A549 (cell line): ENCODE data around the gene IL23A. TPM values are rescaled to one million over a fixed set of nuclear protein-coding genes. Genes with fewer than 3 reads are reported as not detected.

Experiments
- ATAC-seq, 2 experiments: fragments of 200-7000 bp in 1 of 2; fragments of >200 bp in 1 of 2; cut with Nextera tagmentation in 1 of 2; cut with Tn5 transposase in 1 of 2; 3 replicates each; pipeline versions ENCODE4 v1.8.0 to v1.9.1; 2018 to 2020; ENCODE audit warnings: mild to moderate bottlenecking in 1 of 2, moderate library complexity in 1 of 2
- CTCF ChIA-PET: fragments of 300-600 bp; sonication (Branson Sonifier 250); formaldehyde crosslinking; extraction: SDS; loops from one replicate; lab custom pipeline; 2021; ENCODE audit warnings: antibody characterized with exemption, inconsistent platforms; lab: Yijun Ruan, JAX
- POLR2A ChIA-PET: fragments of 350-600 bp; formaldehyde crosslinking; extraction: SDS; loops from one replicate; lab custom pipeline; 2021; ENCODE audit warnings: antibody characterized with exemption, inconsistent platforms; lab: Yijun Ruan, JAX
- DNase-seq, 2 experiments: peaks; one replicate each; pipeline versions ENCODE4 v3.0.0 to v3.0.0-alpha.2; 2011 to 2016; ENCODE audit warnings: low read depth in 1 of 2, low spot score in 1 of 2
- FAIRE-seq: peaks from 2 replicates; lab custom pipeline; 2011; peaks lifted over from hg19 to GRCh38; lab: Jason Lieb, UNC
- H3K27ac ChIP-seq, 2 experiments: fragments of >200 bp; sonication (Bioruptor Twin); formaldehyde crosslinking; 3 replicates each; pipeline ENCODE4 v1.5.1; 2016 to 2017
- H3K4me1 ChIP-seq: fragments of >200 bp; sonication (Bioruptor Twin); formaldehyde crosslinking; 3 replicates; pipeline ENCODE4 v1.6.1; 2016
- H3K4me2 ChIP-seq: fragments of >200 bp; sonication (Bioruptor Twin); formaldehyde crosslinking; 3 replicates; pipeline ENCODE4 v1.6.1; 2016
- H3K4me3 ChIP-seq: fragments of >200 bp; sonication (Bioruptor Twin); formaldehyde crosslinking; 3 replicates; pipeline ENCODE4 v1.5.1; 2016
- H3K9me3 ChIP-seq: fragments of >200 bp; sonication (Bioruptor Twin); formaldehyde crosslinking; 3 replicates; pipeline ENCODE4 v1.6.1; 2016
- CBX2 ChIP-seq: fragments of 200-600 bp; sonication (generic); IDR thresholded peaks from 2 replicates; pipeline ENCODE4 v1.6.1; 2016; ENCODE audit warnings: low read depth, mild to moderate bottlenecking, borderline replicate concordance
- EHMT2 ChIP-seq: fragments of 200-600 bp; sonication (generic); IDR thresholded peaks from 2 replicates; pipeline ENCODE4 v1.6.1; 2016; ENCODE audit warnings: antibody characterized with exemption, low read depth, mild to moderate bottlenecking, moderate library complexity
- EP300 ChIP-seq, 2 experiments: fragments of >200 bp; sonication (Bioruptor Twin); formaldehyde crosslinking; IDR thresholded peaks; 2 replicates in 1 of 2; 3 replicates in 1 of 2; pipeline ENCODE4 v1.6.1; 2016 to 2017
- ESRRA ChIP-seq: fragments of 150-350 bp; IDR thresholded peaks from 2 replicates; pipeline ENCODE4 v1.6.1; 2014; ENCODE audit warnings: mild to moderate bottlenecking, low read length, borderline replicate concordance
- FOSL2 ChIP-seq, 2 experiments: fragments of 450-650 bp in 1 of 2; fragments of >200 bp in 1 of 2; sonication (Bioruptor Twin) in 1 of 2; formaldehyde crosslinking; IDR thresholded peaks; 2 replicates each; pipeline versions ENCODE4 v1.5.0 to v1.6.1; 2016 to 2020; ENCODE audit warnings: mild to moderate bottlenecking in 1 of 2, moderate library complexity in 1 of 2
- FOXS1 ChIP-seq: fragments of 250-450 bp; sonication (Bioruptor Pico); IDR thresholded peaks from 2 replicates; pipeline ENCODE4 v1.5.0; 2020; ENCODE audit warnings: mild to moderate bottlenecking, moderate library complexity
- GATA3 ChIP-seq: IDR thresholded peaks from 2 replicates; pipeline ENCODE4 v1.6.1; 2012; ENCODE audit warnings: borderline replicate concordance
- HDAC2 ChIP-seq: fragments of 200-600 bp; sonication (generic); IDR thresholded peaks from 2 replicates; pipeline ENCODE4 v1.6.1; 2016
- HOXB13 ChIP-seq: fragments of 250-450 bp; sonication (Bioruptor Pico); IDR thresholded peaks from 2 replicates; pipeline ENCODE4 v1.5.0; 2020; ENCODE audit warnings: low read depth, mild to moderate bottlenecking, moderate library complexity
- JUNB ChIP-seq: fragments of >200 bp; sonication (Bioruptor Twin); formaldehyde crosslinking; IDR thresholded peaks from 2 replicates; pipeline ENCODE4 v1.6.1; 2016
- KDM5A ChIP-seq: fragments of 200-600 bp; sonication (generic); IDR thresholded peaks from 2 replicates; pipeline ENCODE4 v1.6.1; 2016; ENCODE audit warnings: antibody characterized with exemption, mild to moderate bottlenecking
- MAFK ChIP-seq: fragments of 450-650 bp; IDR thresholded peaks from 2 replicates; pipeline ENCODE4 v1.6.1; 2014; ENCODE audit not compliant: partially characterized antibody
- MAZ ChIP-seq: fragments of 150-350 bp; IDR thresholded peaks from 2 replicates; pipeline ENCODE4 v1.6.1; 2014; ENCODE audit warnings: antibody characterized with exemption, low read depth, low read length, borderline replicate concordance
- MYC ChIP-seq: IDR thresholded peaks from 2 replicates; pipeline ENCODE4 v1.6.1; 2012; ENCODE audit warnings: mild to moderate bottlenecking, inconsistent platforms, low read length, improper control_type of control experiment, borderline replicate concordance
- NPAS2 ChIP-seq: fragments of 250-450 bp; sonication (Bioruptor Pico); IDR thresholded peaks from 2 replicates; pipeline ENCODE4 v1.8.0; 2022; ENCODE audit warnings: mild to moderate bottlenecking, moderate library complexity, borderline replicate concordance
- POLR2AphosphoS2 ChIP-seq: conservative IDR thresholded peaks from 2 replicates; pipeline ENCODE4 v1.6.1; 2012; ENCODE audit warnings: low read length, improper control_type of control experiment, inconsistent platforms
- RARB ChIP-seq: fragments of 250-450 bp; sonication (Bioruptor Pico); IDR thresholded peaks from 2 replicates; pipeline ENCODE4 v1.8.0; 2021; ENCODE audit warnings: mild to moderate bottlenecking, moderate library complexity
- RFX5 ChIP-seq: fragments of 450-650 bp; IDR thresholded peaks from 2 replicates; pipeline ENCODE4 v1.7.1; 2014; ENCODE audit warnings: antibody characterized with exemption, mild to moderate bottlenecking, moderate library complexity
- RNF2 ChIP-seq: fragments of 200-600 bp; sonication (generic); IDR thresholded peaks from 2 replicates; pipeline ENCODE4 v1.6.1; 2016; ENCODE audit warnings: low read depth, mild to moderate bottlenecking, antibody characterized with exemption, moderate library complexity, borderline replicate concordance
- SMC3 ChIP-seq: fragments of >200 bp; sonication (Bioruptor Twin); formaldehyde crosslinking; IDR thresholded peaks from 3 replicates; pipeline ENCODE4 v1.6.1; 2018; ENCODE audit warnings: inconsistent platforms
- SREBF2 ChIP-seq: fragments of 450-650 bp; IDR thresholded peaks from 2 replicates; pipeline ENCODE4 v1.6.1; 2014; ENCODE audit warnings: mild to moderate bottlenecking, moderate library complexity
- TFCP2L1 ChIP-seq: fragments of 250-450 bp; sonication (Bioruptor Pico); IDR thresholded peaks from 2 replicates; pipeline ENCODE4 v1.5.0; 2021; ENCODE audit warnings: mild to moderate bottlenecking
- TP53 ChIP-seq: fragments of 250-450 bp; sonication (Bioruptor Pico); IDR thresholded peaks from 2 replicates; pipeline ENCODE4 v1.5.0; 2021; ENCODE audit warnings: mild to moderate bottlenecking, moderate library complexity
- ZFP36 ChIP-seq: fragments of 450-650 bp; IDR thresholded peaks from 2 replicates; pipeline ENCODE4 v1.6.1; 2014; ENCODE audit warnings: borderline replicate concordance; ENCODE audit not compliant: partially characterized antibody
- ZSCAN20 ChIP-seq: fragments of 250-450 bp; sonication (Bioruptor Pico); IDR thresholded peaks from 2 replicates; pipeline ENCODE4 v1.8.0; 2022; ENCODE audit warnings: mild to moderate bottlenecking, moderate library complexity
- WGBS: methylation state at CpG from one replicate; pipeline ENCODE4 v1.1.6; 2017; ENCODE audit errors: missing lambda C conversion rate; 5-methylcytosine and 5-hydroxymethylcytosine counted together
- polyA plus RNA-seq, 4 experiments: library from polyadenylated mRNA; depleted of rRNA in 3 of 4; stranded (reverse); fragments of >200 nt; fragmentation: RNase III in 1 of 4; extraction: RNeasy Plus Mini Kit Qiagen cat#74134 plus additional on column Dnase treatment in 1 of 4; gene quantifications; 2 replicates in 3 of 4; 3 replicates in 1 of 4; pipeline ENCODE4 v1.2.3, GENCODE V29; 2011 to 2017
- TF ChIP-seq, protein P1 (sequence below): IDR thresholded peaks from 2 replicates; pipeline ENCODE4 v1.6.1; 2012
- TF ChIP-seq, protein P2 (sequence below): fragments of 200-600 bp; sonication (generic); IDR thresholded peaks from 2 replicates; pipeline ENCODE4 v1.6.1; 2016; ENCODE audit warnings: antibody characterized with exemption, mild to moderate bottlenecking, moderate library complexity
- TF ChIP-seq, protein P3 (sequence below): fragments of 250-450 bp; sonication (Bioruptor Pico); IDR thresholded peaks from 2 replicates; pipeline ENCODE4 v1.5.0; 2020; ENCODE audit warnings: low read depth, mild to moderate bottlenecking, moderate library complexity
- TF ChIP-seq, protein P4 (sequence below): fragments of >200 bp; sonication (Bioruptor Twin); formaldehyde crosslinking; IDR thresholded peaks from 3 replicates; pipeline ENCODE4 v1.6.1; 2016

IL23A gene
- polyA plus RNA-seq, 2 of the 4 experiments (the other 2 are of a cell fraction): 0.21 to 0.31 TPM

DNA sequence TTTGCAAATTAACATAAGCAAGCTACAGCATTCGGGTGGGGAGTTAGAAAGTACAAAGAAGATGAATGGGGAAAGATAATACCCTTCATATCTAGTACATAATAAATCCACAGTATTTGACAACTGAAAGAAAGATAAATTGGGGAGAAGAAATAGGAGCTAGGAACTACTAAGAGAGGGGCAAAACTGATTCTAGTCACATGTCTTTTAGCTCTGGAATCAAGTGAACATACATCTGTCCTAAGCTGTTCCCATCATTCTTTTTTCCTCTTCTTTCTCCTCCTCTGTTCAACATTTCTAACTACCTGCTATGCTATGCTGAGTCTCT is 39.3 kb downstream of the IL23A start:
- ATAC-seq: no peak
- CTCF ChIA-PET: interaction anchor here (0.6 to 2.6 kb wide), 5 partner anchors 8 to 446 kb away, joined by 3 to 9 read pairs (median 3); no protein-coding TSS in a partner anchor
- WGBS: 56% methylated on average over 1 of the region's 1 CpG

DNA sequence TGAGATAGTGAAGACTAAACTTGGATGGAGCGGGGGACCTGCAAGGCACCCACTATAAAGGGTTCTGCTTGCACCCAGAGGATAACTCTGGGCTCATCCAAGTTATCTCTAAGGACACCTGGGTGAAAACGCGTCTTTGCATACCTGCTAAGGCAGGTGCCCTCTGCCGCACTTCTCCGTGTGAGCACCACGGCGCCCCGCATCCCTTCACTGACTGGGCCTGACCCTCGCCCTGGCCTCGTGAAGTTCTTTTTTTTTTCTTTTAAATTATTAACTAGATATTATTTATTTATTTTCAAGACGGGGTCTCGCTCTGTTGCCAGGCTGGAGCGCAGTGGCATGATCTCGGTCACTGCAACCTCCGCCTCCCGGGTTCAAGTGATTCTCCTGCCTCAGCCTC is 43.9 kb downstream of the IL23A start:
- ChIA-PET POLR2A (no interaction called here), CTCF (interaction anchor here (0.6 to 1.0 kb wide), 3 partner anchors 10 to 327 kb away, joined by 3 to 4 read pairs (median 3); partner anchors contain the start of gene STAT2)
- no peak overlapping the region for H3K4me2 ChIP-seq
- FAIRE-seq: no peak
- H3K4me3 ChIP-seq: no peak overlapping the region
- WGBS: 69% methylated on average over 15 of the region's 16 CpGs
- H3K27ac ChIP-seq: no peak overlapping the region
- no peaks in the 10 kb centered on the region for H3K4me1 ChIP-seq
- H3K9me3 ChIP-seq: no peaks in the 10 kb centered on the region
- no peak for DNase-seq
- no peak for ATAC-seq
- TF ChIP-seq RNF2: no peak
- TF ChIP-seq ZFP36: no peak
- TF ChIP-seq, protein P1, sequence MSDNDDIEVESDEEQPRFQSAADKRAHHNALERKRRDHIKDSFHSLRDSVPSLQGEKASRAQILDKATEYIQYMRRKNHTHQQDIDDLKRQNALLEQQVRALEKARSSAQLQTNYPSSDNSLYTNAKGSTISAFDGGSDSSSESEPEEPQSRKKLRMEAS: no peak
- TF ChIP-seq HDAC2: no peak
- TF ChIP-seq TP53 (CRISPR knock-in tag): no peak
- no peak for TF ChIP-seq RARB (CRISPR knock-in tag)
- no peak for TF ChIP-seq SREBF2
- TF ChIP-seq GATA3: no peak
- TF ChIP-seq SMC3: no peak
- TF ChIP-seq, protein P2, sequence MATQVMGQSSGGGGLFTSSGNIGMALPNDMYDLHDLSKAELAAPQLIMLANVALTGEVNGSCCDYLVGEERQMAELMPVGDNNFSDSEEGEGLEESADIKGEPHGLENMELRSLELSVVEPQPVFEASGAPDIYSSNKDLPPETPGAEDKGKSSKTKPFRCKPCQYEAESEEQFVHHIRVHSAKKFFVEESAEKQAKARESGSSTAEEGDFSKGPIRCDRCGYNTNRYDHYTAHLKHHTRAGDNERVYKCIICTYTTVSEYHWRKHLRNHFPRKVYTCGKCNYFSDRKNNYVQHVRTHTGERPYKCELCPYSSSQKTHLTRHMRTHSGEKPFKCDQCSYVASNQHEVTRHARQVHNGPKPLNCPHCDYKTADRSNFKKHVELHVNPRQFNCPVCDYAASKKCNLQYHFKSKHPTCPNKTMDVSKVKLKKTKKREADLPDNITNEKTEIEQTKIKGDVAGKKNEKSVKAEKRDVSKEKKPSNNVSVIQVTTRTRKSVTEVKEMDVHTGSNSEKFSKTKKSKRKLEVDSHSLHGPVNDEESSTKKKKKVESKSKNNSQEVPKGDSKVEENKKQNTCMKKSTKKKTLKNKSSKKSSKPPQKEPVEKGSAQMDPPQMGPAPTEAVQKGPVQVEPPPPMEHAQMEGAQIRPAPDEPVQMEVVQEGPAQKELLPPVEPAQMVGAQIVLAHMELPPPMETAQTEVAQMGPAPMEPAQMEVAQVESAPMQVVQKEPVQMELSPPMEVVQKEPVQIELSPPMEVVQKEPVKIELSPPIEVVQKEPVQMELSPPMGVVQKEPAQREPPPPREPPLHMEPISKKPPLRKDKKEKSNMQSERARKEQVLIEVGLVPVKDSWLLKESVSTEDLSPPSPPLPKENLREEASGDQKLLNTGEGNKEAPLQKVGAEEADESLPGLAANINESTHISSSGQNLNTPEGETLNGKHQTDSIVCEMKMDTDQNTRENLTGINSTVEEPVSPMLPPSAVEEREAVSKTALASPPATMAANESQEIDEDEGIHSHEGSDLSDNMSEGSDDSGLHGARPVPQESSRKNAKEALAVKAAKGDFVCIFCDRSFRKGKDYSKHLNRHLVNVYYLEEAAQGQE: no peak
- TF ChIP-seq KDM5A: no peak
- TF ChIP-seq, protein P3, sequence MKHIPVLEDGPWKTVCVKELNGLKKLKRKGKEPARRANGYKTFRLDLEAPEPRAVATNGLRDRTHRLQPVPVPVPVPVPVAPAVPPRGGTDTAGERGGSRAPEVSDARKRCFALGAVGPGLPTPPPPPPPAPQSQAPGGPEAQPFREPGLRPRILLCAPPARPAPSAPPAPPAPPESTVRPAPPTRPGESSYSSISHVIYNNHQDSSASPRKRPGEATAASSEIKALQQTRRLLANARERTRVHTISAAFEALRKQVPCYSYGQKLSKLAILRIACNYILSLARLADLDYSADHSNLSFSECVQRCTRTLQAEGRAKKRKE (CRISPR knock-in tag): no peak
- no peak for TF ChIP-seq ESRRA
- TF ChIP-seq FOSL2 (IDR thresholded peaks at IDR 0.05): no peak
- TF ChIP-seq FOSL2 (CRISPR knock-in tag; IDR thresholded peaks at IDR 0.05): no peak

More for the DNA sequence above, 39.3 kb downstream of the IL23A start:
- Histone ChIP-seq H3K27ac (no peak overlapping the region), H3K4me1 (no peaks in the 10 kb centered on the region), H3K9me3 (peaks cover 8% of the 10 kb centered on the region; the same call in 1 of the 3 replicates), H3K4me2 (no peak overlapping the region), H3K4me3 (no peak overlapping the region)
- FAIRE-seq (no peak), DNase-seq (no peak)
- POLR2A ChIA-PET: interaction anchor here (0.5 kb wide), 1 partner anchor 20 kb away, joined by 4 read pairs; no protein-coding TSS in a partner anchor
- no peak for TF ChIP-seq ZSCAN20
- TF ChIP-seq HOXB13 (CRISPR knock-in tag): no peak
- TF ChIP-seq NPAS2 (CRISPR knock-in tag): no peak
- no peak for TF ChIP-seq MAZ
- TF ChIP-seq TP53 (CRISPR knock-in tag): no peak
- TF ChIP-seq MYC: no peak

DNA sequence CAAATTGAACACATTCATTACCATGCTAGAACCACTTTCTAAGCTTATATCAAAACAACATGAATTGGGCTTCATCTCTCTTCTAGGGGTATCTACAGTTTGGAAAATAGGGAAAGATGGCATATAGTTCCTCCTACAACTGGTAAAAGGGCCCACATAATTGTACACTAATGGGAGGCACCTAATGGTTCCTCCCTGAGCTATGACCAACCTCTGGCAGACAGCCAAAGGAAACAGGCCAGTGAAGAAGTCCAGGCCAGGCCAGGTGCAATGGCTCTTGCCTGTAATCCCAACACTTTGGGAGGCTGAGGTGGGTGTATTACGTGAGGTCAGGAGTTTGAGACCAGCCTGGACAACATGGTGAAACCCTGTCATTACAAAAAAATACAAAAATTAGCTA is 47.2 kb downstream of the IL23A start:
- DNase-seq (no peak), ATAC-seq (no peak), FAIRE-seq (no peak)
- CTCF ChIA-PET: interaction anchor here (0.7 to 1.9 kb wide), 7 partner anchors 9 to 1330 kb away, joined by 3 to 9 read pairs (median 3); partner anchors contain the start of gene SMARCC2
- Histone ChIP-seq H3K4me3 (no peak overlapping the region), H3K9me3 (no peaks in the 10 kb centered on the region), H3K4me1 (no peaks in the 10 kb centered on the region), H3K4me2 (no peak overlapping the region), H3K27ac (no peak overlapping the region)
- POLR2A ChIA-PET: no interaction called here
- WGBS: 58% methylated on average over 1 of the region's 1 CpG
- no peak for TF ChIP-seq JUNB
- no peak for TF ChIP-seq RFX5
- TF ChIP-seq MAFK: no peak
- TF ChIP-seq TFCP2L1 (CRISPR knock-in tag): no peak
- no peak for TF ChIP-seq RNF2
- TF ChIP-seq, protein P4, sequence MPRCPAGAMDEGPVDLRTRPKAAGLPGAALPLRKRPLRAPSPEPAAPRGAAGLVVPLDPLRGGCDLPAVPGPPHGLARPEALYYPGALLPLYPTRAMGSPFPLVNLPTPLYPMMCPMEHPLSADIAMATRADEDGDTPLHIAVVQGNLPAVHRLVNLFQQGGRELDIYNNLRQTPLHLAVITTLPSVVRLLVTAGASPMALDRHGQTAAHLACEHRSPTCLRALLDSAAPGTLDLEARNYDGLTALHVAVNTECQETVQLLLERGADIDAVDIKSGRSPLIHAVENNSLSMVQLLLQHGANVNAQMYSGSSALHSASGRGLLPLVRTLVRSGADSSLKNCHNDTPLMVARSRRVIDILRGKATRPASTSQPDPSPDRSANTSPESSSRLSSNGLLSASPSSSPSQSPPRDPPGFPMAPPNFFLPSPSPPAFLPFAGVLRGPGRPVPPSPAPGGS: no peak
- TF ChIP-seq POLR2AphosphoS2: no peak
- no peak for TF ChIP-seq CBX2
- no peak for TF ChIP-seq EP300 (IDR thresholded peaks at IDR 0.05)
- no peak for TF ChIP-seq FOXS1 (CRISPR knock-in tag)
- TF ChIP-seq EHMT2: no peak
